Nephron (organoid): ENCODE results near the gene IDE.
A peak's percentile ranks its signal among the peaks of the same experiment; 100 is the strongest.

Experiments
- H3K27ac Mint-ChIP-seq, 3 experiments: 2 replicates each; pipeline ENCODE4 v1.8.0; 2020; ENCODE audit warnings: mixed read lengths in 3 of 3, mild to moderate bottlenecking in 2 of 3, moderate library complexity in 1 of 3
- H3K27me3 Mint-ChIP-seq: 2 replicates; pipeline ENCODE4 v1.8.0; 2021; ENCODE audit warnings: low read depth, mild to moderate bottlenecking, moderate library complexity, mixed read lengths
- H3K36me3 Mint-ChIP-seq: 2 replicates; pipeline ENCODE4 v1.8.0; 2020; ENCODE audit warnings: low read depth, mixed read lengths
- H3K4me1 Mint-ChIP-seq: 2 replicates; pipeline ENCODE4 v1.8.0; 2020; ENCODE audit warnings: mixed read lengths
- H3K4me3 Mint-ChIP-seq, 3 experiments: 2 replicates each; pipeline ENCODE4 v1.8.0; 2020; ENCODE audit warnings: mild to moderate bottlenecking in 3 of 3, mixed read lengths in 3 of 3, moderate library complexity in 2 of 3
- H3K9me3 Mint-ChIP-seq: 2 replicates; pipeline ENCODE4 v1.8.0; 2020; ENCODE audit warnings: mixed read lengths
- CTCF ChIP-seq, 3 experiments: fragments of 200-600 bp; sonication (generic); IDR thresholded peaks; one replicate each; pipeline ENCODE4 v1.5.0; 2021; ENCODE audit warnings: antibody characterized with exemption in 3 of 3; ENCODE audit not compliant: unreplicated experiment in 3 of 3

The IDE gene

DNA sequence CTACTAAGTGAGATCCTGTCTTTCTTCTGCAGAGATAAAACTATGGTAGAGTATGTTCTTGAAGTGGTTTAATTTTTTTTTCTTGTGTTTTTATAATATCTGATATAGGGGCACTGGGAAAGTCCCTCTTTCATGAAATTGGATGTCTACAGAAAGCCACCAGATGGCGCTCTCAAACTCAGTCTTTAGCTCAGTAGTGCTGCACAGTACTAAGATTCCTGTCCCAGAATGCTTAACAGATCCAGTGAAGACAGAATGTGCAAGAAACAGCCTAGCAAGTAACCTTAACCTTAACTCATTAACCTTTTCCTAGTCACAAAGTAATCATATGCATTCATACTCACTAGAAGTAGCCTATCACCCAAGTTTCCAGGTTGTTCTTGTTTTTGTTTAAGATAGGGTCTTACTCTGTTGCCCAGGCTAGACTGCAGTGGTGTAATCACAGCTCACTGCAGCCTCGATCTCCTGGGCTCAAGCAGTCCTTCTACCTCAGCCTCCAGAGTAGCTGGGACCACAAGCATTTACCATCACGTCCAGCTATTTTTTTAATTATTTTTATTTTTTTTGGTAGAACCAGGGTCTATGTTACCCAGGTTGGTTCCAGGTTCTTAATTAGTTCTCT, 56.7 kb downstream of the IDE start:
- H3K4me1 Mint-ChIP-seq: no peaks in the 10 kb centered on the region
- no peak overlapping the region for H3K4me3 Mint-ChIP-seq
- TF ChIP-seq CTCF (IDR thresholded peaks at IDR 0.05; ENCODE audit: unreplicated experiment in 3 of 3): peak; percentile 71 to 88 (median 86)

GRCh38 chr10:92508866-92509265, 65.0 kb downstream of the IDE start:
- TF ChIP-seq CTCF (IDR thresholded peaks at IDR 0.05; ENCODE audit: unreplicated experiment in 3 of 3): no peak
- no peaks in the 10 kb centered on the region for H3K4me1 Mint-ChIP-seq
- no peaks in the 10 kb centered on the region for H3K9me3 Mint-ChIP-seq
- H3K27me3 Mint-ChIP-seq: no peaks in the 10 kb centered on the region
- peaks cover 35% of the 10 kb centered on the region for H3K36me3 Mint-ChIP-seq
- H3K4me3 Mint-ChIP-seq: no peak overlapping the region
- H3K27ac Mint-ChIP-seq: no peak overlapping the region

More for the DNA sequence above, 56.7 kb downstream of the IDE start:
- no peaks in the 10 kb centered on the region for H3K9me3 Mint-ChIP-seq
- H3K27me3 Mint-ChIP-seq: no peaks in the 10 kb centered on the region
- H3K27ac Mint-ChIP-seq: no peak overlapping the region
- H3K36me3 Mint-ChIP-seq: peaks cover 11% of the 10 kb centered on the region

DNA sequence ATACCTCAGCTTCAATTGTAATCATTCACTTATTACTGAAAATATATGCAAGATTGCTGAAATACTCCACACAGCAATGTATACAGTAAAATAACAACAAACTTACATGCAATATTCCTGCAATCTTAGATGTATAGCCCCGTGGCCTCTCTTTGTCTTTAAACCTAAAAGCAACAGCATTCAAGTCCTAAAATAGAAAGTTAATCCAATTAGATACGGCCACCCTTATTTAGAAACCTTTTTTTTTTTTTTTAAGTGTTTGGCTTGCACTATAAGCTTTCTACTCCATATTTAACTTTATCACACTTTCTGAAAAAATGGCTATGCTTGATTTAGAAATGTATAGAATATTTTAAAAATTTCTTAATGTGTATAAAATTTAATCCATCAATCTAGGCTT, 67.6 kb downstream of the IDE start:
- H3K9me3 Mint-ChIP-seq: no peaks in the 10 kb centered on the region
- no peaks in the 10 kb centered on the region for H3K27me3 Mint-ChIP-seq
- H3K36me3 Mint-ChIP-seq: peaks cover 37% of the 10 kb centered on the region
- H3K4me1 Mint-ChIP-seq: no peaks in the 10 kb centered on the region
- H3K27ac Mint-ChIP-seq: no peak overlapping the region
- no peak overlapping the region for H3K4me3 Mint-ChIP-seq
- TF ChIP-seq CTCF (IDR thresholded peaks at IDR 0.05; ENCODE audit: unreplicated experiment in 3 of 3): no peak

DNA sequence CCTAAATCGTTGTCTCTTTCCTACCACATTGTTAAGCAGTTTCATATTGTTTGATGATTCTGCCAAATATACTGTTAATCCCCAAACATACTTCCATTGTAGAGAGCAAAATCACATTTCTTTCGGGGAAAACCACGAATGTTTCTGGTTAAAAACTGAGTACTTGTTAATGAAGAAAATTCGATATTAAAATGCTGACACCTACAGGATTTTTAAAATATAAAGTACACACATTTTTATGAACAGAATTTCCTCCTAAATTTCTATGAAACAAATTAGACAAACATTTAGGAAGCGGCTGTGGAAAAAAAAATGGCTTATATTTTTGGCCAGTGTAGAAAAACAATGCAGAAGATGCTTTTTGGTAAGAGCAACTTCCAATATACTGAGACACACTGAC, 68.8 kb downstream of the IDE start:
- no peak overlapping the region for H3K27ac Mint-ChIP-seq
- no peak overlapping the region for H3K4me3 Mint-ChIP-seq
- TF ChIP-seq CTCF (IDR thresholded peaks at IDR 0.05; ENCODE audit: unreplicated experiment in 3 of 3): no peak
- H3K27me3 Mint-ChIP-seq: no peaks in the 10 kb centered on the region
- peaks cover 45% of the 10 kb centered on the region for H3K36me3 Mint-ChIP-seq
- no peaks in the 10 kb centered on the region for H3K4me1 Mint-ChIP-seq
- H3K9me3 Mint-ChIP-seq: no peaks in the 10 kb centered on the region

GRCh38 chr10:92502296-92502808, 71.5 kb downstream of the IDE start:
- Mint-ChIP-seq H3K27me3 (no peaks in the 10 kb centered on the region), H3K36me3 (peaks cover 42% of the 10 kb centered on the region), H3K4me1 (no peaks in the 10 kb centered on the region), H3K27ac (no peak overlapping the region), H3K4me3 (no peak overlapping the region), H3K9me3 (no peaks in the 10 kb centered on the region)
- no peak for TF ChIP-seq CTCF (IDR thresholded peaks at IDR 0.05; ENCODE audit: unreplicated experiment in 3 of 3)

GRCh38 chr10:92493362-92493761, 80.5 kb downstream of the IDE start:
- Mint-ChIP-seq H3K27ac (peak overlapping the region in 1 of 3 experiments; percentile 4), H3K4me3 (no peak overlapping the region), H3K36me3 (peaks cover 51% of the 10 kb centered on the region), H3K4me1 (no peaks in the 10 kb centered on the region), H3K9me3 (no peaks in the 10 kb centered on the region), H3K27me3 (no peaks in the 10 kb centered on the region)
- no peak for TF ChIP-seq CTCF (IDR thresholded peaks at IDR 0.05; ENCODE audit: unreplicated experiment in 3 of 3)
